GM18507 (cell line): Measurements from ENCODE around the gene PROM2.

ENCODE experiments used
- DNase-seq: peaks from one replicate; pipeline ENCODE4 v3.0.0; 2011; ENCODE audit warnings: low read depth; ENCODE audit not compliant: insufficient read length; ENCODE audit errors: extremely low spot score
- FAIRE-seq: peaks from 2 replicates; lab custom pipeline; 2011; peaks lifted over from hg19 to GRCh38; lab: Jason Lieb, UNC

Gene PROM2

DNA sequence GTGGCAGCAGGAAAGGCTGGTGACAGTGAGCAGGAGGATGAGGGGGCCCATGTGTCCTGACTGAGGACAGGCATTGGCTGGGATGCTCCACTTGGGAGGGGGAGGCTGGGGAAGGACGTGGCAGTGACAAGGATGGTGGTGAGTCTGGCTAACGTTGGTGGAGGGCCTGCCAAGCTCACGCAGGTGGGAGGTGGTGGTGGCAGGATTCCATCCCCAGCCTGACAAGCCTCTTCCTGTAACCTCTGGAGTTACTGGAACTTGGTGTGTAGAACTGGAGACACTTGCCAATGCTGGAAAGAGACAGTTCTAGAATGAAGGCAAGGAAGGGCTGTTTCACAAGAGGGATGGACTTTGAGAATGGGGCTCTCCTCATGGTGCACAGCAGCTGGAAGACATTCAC is 8.2 kb downstream of the PROM2 start:
- FAIRE-seq (no peak), DNase-seq (no peak)

- FAIRE-seq (no peak), DNase-seq (no peak)
Measured at GRCh38 chr2:95283562-95283961, 9.3 kb downstream of the PROM2 start.

DNA sequence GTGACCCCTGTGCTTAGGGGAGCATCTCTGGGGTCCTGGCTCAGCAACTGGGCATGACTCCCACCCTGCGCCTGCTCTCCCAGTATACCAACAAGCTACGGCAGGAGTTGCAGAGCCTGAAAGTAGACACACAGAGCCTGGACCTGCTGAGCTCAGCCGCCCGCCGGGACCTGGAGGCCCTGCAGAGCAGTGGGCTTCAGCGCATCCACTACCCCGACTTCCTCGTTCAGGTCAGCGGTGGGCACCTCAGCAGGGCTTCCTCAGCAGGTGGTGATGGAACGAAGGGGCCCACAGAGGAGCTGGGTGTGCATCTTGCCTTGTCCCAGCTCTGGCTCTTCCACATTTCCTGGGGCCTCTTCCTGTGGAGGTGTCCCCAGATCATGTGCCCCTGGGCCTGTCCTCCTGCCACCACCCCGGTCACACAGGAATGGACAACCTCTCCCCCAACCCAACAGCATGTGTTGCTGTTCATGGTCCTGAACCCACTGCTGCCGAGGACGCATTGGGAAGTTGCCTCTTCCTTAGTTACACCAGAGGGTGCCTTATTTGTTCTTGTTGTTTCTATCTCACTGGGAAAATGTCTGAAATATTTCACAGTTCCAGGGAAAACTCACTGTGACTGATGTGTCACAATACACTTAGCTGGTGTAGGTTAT is 10.8 kb downstream of the PROM2 start:
- FAIRE-seq (no peak), DNase-seq (no peak)

- no peak for FAIRE-seq
- no peak for DNase-seq
Measured at GRCh38 chr2:95285542-95285932, 11.3 kb downstream of the PROM2 start.

DNA sequence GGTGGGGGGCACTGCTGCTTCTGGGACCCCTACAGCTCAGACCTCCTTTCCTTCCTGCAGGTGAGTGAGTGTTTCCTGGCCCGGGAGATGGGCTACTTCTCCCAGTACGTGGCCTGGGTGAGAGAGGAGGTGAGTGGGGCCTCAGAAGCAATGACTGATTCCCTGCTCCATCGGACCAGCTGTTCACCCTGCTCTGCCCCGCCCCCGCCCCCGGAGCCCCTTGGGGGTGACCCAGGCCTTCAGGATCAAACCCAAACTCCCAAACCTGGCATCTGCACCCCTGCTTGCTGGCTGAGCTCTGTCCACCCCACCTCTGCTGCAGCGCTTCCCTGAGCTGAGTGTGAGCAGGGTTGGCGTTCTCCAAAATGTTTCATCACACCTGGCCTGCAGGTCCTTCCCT is 13.1 kb downstream of the PROM2 start:
- no peak for DNase-seq
- FAIRE-seq, result no peak

DNA sequence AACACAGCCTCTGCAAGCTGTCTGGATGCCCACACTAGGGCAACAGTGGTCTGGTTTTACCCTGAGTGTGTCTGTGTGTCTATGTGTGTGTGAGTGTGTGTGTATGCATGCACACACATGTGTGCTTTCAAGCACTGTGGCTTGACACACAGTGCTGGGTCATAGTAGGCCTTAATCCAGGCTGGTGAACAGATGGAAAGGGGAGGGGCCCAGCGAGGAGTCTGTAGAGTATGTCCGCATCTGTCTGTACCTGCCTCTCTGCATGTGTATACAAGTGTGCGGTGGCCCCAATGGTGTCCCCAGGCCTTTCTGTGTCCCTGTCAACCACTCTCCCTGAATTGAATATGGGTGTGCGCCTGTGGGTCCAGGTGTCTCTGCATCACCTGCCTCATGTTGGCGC is 13.6 kb downstream of the PROM2 start:
- no peak for DNase-seq
- FAIRE-seq, result no peak

DNA sequence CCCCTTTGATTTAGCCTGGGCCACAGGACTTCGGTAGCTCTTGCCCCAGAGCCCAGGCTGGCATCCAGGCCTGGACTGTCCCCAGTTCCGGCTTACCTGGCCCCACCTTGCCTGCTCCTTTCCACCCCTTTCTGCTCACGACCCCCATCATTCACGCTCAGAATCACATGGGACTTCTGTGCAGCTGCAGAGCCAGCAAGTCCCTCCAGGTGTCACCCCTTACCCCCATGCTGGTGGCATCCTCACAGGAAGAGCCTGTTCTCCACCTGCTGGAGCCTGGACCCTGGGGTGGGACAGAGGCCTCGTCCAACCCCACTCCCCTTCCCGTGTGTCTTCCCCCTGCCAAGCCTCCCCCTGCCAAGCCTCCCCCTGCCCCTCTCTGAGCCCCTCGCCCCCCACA is 15.0 kb downstream of the PROM2 start:
- DNase-seq (no peak), FAIRE-seq (no peak)

DNA sequence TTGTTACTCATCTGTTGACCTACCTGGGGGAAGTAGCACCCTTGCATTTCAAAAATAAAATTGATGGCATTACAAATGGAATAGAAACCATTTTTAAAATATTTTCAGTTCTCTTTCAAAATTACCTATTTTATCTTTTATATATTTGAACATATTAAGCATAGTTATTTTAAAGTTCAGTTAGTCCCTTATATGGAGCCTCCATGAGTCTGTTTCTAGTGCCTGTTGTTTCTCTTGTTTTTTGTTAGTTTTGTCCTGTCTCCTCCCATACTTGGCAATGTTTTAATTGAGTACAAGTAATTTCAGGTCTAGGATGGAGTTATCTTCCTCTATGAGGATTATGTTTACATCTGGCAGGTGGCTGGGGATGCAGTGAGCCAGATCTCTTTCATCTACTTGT is 17.0 kb downstream of the PROM2 start:
- no peak for FAIRE-seq

DNA sequence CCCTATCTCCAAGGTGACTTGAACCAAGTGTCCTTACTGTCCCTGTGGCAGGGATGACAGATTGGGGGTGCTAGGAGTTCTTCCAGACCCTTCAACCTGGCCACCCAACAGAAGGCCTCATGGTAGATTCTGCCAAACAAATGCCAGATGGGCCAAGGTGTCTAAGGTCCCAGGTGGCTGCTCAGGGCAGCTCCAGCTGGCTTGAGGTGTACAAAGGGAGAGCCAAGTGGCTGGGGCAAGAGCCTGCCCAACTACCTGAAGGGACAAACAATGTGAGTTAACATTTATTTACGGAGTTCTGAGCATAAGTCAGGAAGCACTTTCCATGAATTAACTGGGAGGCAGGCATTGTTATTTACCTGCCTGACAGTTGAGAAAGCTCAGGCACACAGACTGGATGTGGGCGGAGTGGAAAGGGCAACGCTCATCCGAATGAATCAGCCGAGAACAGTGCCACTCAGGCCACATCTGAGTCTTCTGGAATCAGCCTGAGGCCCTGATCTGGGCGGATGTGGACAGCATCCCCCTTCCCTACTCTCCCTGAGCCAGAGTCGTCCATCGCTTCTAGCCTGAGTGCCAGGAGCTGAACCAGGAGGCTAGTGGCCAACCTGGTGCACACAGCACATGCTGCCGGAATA is 18.5 kb downstream of the PROM2 start:
- no peak for DNase-seq
- no peak for FAIRE-seq

More for the DNA sequence above, 17.0 kb downstream of the PROM2 start:
- DNase-seq, result no peak

DNA sequence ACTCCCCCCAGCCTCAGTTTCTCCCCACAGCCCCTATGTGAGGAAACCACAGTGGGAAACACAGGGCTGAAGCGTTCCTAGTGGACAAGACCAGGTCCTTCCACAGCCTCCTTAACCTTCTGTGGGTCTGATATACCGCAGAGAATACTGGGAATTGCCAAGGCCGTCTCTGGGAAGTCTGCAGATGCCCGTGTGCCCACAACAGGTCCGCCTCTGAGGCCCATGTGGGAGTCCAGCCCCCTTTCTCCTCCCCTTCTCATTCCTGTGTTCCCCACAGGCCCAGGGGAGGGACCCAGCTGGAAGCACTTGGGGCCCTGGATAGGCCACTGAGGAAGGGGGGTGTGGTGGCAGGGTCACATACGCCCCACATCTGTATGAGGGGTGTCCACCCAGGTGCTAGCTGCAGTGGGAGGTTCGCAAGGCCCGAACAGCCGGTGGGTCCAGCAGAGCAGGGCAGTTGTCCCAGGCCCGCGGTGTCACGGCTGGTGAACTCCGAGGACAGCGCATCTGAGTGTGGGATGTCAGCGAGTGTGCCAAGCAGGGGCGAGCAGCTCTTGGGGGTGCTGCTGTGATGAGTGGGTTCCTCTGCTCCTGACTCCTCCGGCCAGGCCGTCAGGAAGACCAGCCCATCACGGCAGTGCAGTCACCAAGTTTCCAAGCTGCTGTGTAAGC is 20.5 kb downstream of the PROM2 start:
- DNase-seq, result no peak
- no peak for FAIRE-seq

GRCh38 chr2:95295376-95295775 is 21.1 kb downstream of the PROM2 start:
- no peak for DNase-seq
- FAIRE-seq, result no peak

DNA sequence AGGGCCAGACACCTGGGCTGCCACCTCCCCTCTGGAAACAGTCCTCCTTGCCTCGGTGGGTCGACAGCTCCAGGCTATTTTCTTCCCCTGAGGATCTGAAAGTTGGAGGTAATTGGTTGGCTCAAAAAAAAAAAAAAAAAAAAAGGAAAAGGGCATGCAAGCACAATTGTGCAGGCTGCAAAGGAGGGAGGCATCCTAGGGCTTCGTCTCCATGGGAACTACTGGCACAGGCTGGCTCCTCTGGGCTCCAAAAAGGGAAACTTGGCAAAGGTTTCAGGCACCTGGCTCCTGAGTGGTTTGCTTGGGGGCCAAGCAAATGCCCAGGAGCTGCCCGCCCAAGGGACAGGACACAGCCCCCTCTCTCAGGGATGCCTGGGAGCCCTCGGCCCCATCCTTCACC is 21.8 kb downstream of the PROM2 start:
- DNase-seq (no peak), FAIRE-seq (no peak)

DNA sequence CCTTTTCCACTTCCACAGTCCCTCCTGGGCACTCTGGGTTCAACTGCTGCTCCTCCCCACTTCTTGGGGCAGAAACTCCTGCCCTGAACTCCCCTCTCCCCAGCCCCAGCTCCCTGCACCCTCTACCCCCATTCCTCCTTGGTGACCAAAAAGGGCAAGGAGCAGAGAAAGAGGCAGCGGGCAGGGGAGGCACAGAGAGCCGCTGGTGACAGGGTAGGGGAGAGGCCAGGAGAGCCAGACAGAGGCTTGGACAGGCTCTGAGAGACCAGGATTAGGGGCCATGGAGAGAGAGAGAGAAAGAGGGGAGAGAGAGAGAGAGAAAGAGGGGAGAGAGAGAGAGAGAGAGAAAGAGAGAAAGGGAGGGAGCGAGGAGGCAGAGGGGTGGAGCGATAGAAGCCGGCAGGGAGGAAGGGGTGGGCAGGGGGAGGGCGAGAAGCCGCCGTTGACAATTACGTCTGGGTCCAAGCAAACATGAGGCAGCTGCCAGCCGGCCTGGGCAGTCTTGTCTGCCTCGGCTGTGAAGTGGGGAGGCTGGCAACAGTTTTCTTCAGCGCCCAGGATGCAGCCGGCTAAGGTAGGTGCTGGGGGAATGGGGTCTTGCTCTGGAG is 22.7 kb downstream of the PROM2 start, which contains the start of gene KCNIP3:
Gene KCNIP3, plus strand, starts transcription at position 468 of the 608 bp plus-strand sequence. Its CDS starts 92 bp downstream, at position 560.
- no peak for DNase-seq
- no peak for FAIRE-seq

DNA sequence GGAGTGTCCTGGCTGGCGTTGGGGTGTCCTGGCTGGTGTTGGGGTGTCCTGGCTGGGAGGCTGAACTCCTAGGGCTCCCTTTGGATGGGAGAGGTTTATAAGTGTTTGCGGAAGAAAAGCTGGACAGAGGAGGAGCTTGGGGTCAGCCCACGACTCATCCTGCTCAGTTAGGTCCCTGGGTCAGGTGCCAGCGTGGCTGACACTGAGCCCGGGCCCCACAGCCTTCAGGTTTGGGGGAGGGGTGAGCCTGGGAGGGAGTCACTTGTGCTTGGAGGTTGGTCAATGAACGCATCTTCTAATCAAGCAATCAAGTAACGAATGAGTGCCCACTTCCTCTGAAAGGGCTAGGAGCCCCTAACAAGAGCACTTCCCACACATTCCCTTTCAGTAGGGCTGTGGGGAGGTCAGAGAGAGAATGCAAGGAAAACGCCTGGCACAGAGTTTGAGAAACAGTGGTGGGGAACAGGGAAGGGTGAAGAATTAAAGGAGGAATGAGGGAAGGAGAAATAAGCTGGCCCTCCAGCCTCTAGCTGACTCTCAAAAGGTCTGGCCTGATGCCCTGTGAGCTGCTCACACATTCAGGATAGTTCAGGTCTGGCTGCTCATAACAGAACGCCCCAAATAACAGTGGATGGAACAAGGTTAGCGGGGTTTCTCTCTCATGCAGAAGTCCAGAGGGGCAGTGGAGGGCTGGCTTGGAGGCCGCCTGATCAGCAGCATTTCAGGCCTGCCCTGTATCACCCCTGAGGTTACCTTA is 23.6 kb downstream of the PROM2 start:
- FAIRE-seq, result no peak
- DNase-seq, result no peak

GRCh38 chr2:95298486-95299111 is 24.4 kb downstream of the PROM2 start:
- FAIRE-seq, result no peak

DNA sequence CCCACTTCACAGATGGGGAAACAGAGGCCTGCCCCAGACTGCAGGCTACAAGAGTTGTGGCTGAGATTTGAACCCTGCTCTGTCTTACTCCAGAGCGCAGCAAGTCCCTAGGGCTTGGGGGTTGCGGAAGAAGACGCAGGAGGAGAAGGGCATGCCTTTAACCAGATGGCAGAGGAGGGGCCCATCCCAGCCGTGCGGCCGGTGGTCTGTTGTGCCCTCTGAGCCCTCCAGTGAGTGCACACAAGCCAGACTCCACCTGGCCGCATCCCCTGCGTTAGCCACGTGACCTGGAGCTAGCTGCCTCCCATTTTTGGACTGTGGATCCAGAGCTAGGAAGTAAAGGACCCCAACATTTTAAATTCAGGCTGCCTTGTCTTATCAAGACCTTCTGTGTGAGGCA is 25.7 kb downstream of the PROM2 start:
- DNase-seq, result no peak
- FAIRE-seq, result no peak

More at GRCh38 chr2:95298486-95299111, 24.4 kb downstream of the PROM2 start:
- no peak for DNase-seq

DNA sequence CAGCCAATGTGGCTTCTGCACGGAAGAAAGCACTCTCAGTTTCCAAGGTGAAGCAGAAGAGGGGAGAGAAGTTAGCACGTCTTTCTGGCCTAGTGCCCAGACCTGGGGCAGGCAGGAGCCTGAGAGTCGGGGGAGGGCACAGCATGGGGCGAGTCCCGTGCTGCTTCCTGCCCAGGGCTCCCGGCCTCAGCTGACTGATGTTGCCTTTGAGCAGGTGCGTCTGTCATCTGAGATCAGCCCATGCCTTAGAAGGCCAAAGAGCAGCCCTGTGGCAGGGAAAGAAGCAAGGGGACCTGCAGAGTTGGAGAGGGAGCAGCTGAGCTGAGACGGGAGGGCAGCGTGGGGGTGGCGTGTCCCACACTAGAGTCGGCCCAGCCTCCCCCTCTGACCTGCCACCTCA is 26.2 kb downstream of the PROM2 start:
- FAIRE-seq, result no peak
- DNase-seq, result no peak

DNA sequence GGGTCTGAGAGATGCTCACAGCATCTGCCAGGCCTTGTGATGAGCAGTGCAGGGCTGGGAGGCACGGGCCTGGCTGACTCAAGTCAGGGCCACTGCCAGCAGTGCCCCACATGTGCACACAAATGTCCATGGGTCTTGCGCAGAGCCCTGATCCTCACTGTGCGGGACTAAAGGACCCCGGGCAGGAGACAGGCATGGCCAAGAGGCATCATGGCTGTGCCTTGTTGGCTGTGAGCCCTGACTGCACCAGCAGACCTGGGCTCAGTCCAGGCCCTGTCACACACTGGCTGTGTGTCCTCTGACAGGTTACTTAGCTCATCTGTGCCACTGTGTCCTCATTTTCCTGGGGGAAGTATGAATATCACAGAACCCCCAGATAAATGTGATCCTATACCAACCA is 26.9 kb downstream of the PROM2 start:
- no peak for FAIRE-seq
- no peak for DNase-seq

GRCh38 chr2:95301876-95302641 is 27.8 kb downstream of the PROM2 start:
- FAIRE-seq, result no peak
- DNase-seq, result no peak
